CD4-positive, alpha-beta T cell treated with Interleukin-15 for 4 hours (primary cell): ENCODE measurements around the gene PLCB4.

ENCODE experiments used
- DNase-seq: peaks from one replicate; pipeline ENCODE4 v3.0.0-alpha.2; 2020; ENCODE audit warnings: low spot score

The PLCB4 gene

GRCh38 chr20:9103955-9104354, 35.1 kb downstream of the PLCB4 start:
- DNase-seq: no peak

GRCh38 chr20:9108260-9108659, 39.4 kb downstream of the PLCB4 start:
- DNase-seq: no peak

GRCh38 chr20:9109566-9109965, 40.7 kb downstream of the PLCB4 start:
- DNase-seq: no peak

- DNase-seq: no peak
These were observed 41.5 kb downstream of the PLCB4 start for GRCh38 chr20:9110365-9110764.

- DNase-seq: no peak
These were observed 42.1 kb downstream of the PLCB4 start for GRCh38 chr20:9110916-9111432.

- DNase-seq: no peak
These were observed 43.9 kb downstream of the PLCB4 start for GRCh38 chr20:9112541-9113515.

GRCh38 chr20:9114709-9115108, 45.8 kb downstream of the PLCB4 start:
- DNase-seq: no peak

- no peak for DNase-seq
These were observed 48.7 kb downstream of the PLCB4 start for GRCh38 chr20:9117548-9117947.

- DNase-seq: no peak
These were observed 50.9 kb downstream of the PLCB4 start for GRCh38 chr20:9119776-9120175.

- no peak for DNase-seq
These were observed 52.3 kb downstream of the PLCB4 start for GRCh38 chr20:9121211-9121610.

GRCh38 chr20:9122571-9122970, 53.7 kb downstream of the PLCB4 start:
- no peak for DNase-seq

GRCh38 chr20:9126527-9126926, 57.6 kb downstream of the PLCB4 start:
- no peak for DNase-seq

GRCh38 chr20:9128568-9128967, 59.7 kb downstream of the PLCB4 start:
- no peak for DNase-seq

- no peak for DNase-seq
These were observed 60.9 kb downstream of the PLCB4 start for GRCh38 chr20:9129756-9130155.

- DNase-seq: no peak
These were observed 61.6 kb downstream of the PLCB4 start for GRCh38 chr20:9130521-9130920.

- DNase-seq: no peak
These were observed 63.0 kb downstream of the PLCB4 start for GRCh38 chr20:9131841-9132240.

- no peak for DNase-seq
These were observed 65.5 kb downstream of the PLCB4 start for GRCh38 chr20:9134346-9134745.

- no peak for DNase-seq
These were observed 67.2 kb downstream of the PLCB4 start for GRCh38 chr20:9136114-9136513.

GRCh38 chr20:9137001-9137400, 68.1 kb downstream of the PLCB4 start:
- DNase-seq: no peak

GRCh38 chr20:9139106-9139833, 70.4 kb downstream of the PLCB4 start:
- no peak for DNase-seq

GRCh38 chr20:9140162-9140760, 71.4 kb downstream of the PLCB4 start:
- DNase-seq: no peak

- no peak for DNase-seq
These were observed 72.2 kb downstream of the PLCB4 start for GRCh38 chr20:9141070-9141469.

- no peak for DNase-seq
These were observed 73.0 kb downstream of the PLCB4 start for GRCh38 chr20:9141921-9142320.
